Measurements from ENCODE around the gene KIAA1614.
"Not testable (repeated sequence)": the region's sequence is repeated elsewhere in the genome, so short reads cannot be mapped to it uniquely, and the experiment has no call there.

The KIAA1614 gene

DNA sequence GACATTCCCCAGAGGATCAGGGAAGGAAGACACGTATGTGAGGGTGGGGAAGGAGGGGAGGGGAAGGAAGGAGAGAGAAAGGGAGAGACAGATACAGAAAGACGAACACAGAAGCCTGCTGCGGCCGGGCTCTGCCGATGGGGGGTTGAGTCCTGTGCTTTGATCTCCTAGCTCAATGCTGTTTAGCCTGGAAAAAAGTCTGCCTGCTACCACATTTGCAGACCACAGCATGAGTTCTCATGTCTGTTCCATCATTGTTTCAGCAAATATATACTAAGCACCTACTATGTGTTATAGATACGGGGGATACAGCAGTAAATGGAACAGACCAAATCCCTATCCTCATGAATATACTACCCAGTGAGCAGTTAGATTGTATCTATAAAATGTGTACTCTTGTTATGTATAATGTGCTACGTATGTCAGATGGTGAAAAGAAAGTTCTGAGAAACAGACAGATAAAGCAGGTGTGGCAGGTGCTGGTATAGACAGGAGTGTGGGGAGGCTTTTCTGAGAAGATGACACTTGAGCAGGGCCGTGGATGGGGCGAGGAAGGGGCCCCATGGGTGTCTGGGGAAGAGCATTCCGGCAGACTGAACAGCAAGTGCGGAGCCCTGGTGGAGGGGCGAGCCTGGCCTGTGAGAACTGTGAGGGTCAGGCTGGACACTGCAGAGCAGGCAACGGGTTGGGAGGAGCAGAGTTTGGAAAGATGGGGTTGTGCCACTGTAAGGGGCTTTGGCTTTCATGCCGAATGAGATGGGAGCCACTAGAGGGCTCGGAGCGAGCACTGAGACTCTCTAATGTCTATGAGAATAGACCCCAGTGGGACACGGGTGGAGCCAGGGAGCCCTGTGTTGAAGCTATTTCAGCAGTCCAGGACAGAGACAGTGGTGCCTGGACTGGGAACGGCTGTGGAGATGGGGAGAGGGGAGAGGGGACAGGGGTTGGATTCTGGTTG lies 34.1 kb downstream of the KIAA1614 start:
- DNase-seq = no peak

DNA sequence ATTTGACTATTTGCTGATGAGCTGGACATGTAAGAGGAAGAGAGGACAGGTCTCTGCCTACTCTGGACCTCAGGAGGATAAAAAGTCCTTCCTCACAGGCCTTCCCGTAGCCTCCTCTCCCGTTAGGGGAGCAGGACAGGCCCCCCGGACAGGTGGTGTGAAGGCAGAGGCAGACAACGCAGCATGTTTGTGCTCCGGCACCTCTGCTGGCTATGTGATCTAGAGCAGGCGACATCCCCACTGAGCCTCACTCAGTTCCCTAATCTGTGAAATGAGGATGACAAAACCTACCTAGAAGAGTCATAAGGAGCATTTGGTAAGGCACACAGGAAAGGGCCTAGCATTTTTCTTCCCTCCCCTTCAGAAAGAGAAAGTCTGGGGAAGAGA lies 34.8 kb downstream of the KIAA1614 start:
- DNase-seq = no peak

DNA sequence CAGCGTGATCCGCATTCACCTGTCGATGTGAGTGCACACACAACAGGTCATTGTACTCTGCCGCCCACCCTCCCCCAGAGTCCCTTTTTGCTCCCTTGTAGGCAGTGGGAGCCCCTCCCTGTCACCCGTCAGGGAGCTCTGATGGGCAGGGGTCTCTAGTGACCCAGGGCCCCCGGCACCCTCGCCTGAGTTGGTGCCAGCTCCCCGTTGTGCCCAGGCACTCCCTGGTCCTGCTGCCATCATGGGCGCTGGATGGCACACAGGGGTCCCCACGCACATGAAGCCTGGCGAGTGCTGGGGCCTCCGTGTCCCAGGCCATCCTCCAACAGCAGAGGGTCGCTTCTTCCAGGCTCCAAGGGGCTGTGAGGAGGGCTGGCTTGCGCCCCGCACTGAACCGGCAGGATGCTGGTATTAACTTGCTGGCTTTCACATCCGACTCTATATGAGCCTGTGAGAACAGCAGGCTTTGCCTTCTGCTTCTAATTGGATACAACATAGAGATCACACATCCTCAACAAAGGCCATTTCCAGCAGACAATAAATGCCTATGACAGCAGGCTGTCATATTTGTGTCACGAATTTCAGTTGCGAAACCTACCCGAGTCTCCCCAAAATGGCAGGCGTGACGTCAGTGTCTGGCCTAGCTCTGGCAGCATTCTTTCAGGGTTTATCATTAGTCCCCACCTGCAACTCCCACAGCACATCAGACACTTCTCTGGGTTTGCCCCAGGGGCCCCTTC lies 35.4 kb downstream of the KIAA1614 start:
- no peak for DNase-seq

DNA sequence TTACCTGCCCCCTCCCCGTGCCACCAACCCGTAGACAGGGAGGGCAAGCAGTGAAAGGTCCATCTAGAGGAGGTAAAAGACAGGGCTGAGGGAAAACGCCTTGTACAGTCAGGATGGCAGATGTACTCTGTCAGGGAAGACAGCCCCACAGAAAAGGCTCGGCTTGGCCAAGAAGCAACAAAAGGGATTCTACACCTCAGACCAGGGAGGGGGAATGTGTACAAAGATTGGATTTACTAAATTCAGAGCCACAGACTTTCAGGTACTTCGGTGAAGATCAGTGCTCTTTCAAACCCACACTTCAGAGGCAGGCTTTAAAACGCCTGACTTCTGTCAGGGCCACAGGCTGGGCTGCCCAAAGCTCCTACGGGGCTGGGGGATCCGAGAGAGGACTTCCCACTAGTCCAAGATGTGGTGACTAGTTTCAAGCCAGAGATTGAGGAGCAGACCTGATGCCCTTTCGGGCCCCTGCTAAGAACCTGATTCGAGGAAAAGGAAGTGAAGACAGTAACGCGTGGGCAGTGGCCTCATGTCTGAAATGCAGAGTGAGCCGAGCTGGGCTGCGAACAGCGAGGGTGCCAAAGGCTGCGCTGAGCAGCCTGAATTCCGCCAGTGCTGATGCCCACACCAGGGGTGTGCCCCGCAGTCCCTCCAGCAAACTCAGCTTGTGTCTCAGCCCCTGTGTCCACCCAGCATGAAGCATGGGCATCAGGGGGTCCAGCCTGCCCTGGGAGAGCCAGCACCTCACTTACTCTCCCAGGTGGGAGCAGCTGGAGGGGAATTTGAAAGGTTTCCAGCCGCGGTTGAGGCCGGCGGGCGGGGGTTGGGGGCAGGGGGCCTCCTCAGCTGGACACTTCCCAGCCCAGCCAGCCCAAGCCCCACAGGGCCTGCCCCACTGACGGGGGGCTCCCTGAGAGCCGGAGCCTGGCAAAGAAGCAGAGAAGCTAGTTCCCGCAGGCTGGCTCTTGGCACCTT lies 36.2 kb downstream of the KIAA1614 start:
- no peak for DNase-seq

DNA sequence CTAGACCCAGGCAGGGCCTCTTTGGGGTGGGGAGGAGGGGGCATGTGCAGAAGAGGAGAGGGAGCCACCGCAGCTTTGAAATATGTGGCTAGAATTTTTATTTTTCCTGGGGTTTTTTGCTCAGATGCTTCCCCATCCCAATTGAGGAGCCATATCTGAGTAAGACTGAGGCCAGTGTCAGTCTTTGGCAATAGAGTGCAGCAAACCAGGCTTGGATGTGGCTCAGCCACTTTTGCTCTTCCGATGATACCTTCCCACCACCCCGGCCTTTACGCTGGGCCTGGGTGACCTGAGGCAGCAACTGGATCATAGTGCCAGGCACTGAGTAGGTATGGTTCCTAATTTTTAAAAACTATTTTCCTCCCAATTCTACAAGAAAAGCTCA lies 36.9 kb downstream of the KIAA1614 start:
- no peak for DNase-seq

DNA sequence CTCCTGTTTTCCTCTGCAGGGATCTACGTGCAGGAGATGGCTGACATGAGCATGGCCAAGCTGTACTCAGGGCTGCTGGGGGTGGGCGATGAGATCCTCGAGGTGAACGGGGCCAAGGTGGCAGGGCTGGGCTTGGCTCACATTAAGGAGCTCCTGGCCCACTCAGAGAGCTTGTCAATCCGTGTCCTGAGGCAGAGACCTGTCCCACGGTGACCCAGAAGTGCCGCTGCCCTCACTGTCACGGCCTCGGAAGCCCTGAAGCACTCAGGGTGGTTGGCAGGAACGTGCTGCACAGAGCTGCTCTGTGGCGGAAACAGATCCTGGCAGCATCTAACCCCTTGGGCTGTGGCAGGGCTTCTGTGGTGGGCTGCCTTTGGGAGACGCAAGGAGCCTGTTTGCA lies 37.6 kb downstream of the KIAA1614 start:
- DNase-seq = no peak

DNA sequence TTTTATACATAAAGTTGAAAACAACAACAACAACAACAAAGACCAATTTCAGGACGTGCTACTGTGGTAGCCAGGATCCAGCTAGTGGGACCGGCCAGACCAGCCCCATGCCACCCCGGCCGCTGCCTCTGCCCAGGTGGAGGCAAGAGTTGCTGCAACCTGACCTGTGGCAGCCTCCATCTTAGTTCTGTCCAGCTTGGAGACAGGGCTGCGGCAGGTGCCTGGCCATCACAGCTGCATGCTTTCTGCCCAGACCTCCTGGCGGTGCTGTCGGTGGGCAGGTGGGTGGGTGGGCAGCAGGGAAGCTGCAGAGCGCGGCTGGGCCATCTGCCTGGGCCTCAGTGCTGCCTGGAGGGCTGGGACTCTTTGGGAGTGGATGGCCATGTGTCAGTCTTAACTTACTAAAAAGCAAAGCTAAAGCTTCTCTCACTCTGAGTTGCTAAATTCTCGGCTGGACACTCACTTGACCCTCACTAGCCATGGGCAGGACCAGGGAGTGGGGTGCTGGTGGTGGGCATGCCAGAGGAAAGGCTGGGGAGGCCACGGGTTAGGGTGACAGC lies 38.6 kb downstream of the KIAA1614 start:
- no peak for DNase-seq

DNA sequence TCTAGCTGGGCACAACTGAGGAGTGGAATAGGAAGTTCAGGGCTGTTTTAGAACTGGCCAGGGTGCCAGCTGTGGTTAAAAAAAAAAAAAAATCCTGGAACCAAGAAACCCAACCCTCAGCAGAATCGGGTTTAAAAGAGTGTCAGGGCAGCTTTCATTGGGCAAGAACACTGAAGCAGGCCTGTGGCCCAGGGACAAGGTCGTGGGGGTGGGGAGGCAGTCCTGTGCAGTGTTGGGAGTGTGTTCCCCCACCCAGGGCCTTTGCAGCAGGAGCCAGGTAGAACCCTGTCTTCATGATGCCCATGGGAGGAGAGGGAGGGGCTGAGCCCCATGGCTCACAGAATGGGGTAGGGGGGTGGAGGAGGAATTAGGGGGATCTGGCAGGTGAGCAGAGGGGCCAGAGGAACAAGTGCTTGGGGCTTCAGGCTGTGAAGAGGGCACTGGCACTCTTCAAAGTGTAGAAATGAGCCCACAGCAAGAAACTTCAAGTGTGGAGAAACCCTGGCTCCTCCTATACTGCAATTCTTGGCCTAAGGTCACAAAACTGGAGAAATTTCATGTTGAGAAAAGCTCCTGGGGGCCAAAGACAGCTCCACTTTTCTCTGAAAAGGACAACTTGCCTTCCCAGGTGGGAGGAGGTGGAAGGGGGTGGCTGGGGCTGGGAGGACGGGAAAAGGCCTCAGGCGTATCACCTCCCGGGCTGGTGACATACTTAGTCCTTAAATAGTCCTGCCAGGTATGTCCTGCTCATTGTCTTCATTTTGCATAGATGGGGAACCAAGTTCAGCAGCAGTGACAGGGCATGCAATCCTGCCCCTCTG lies 39.3 kb downstream of the KIAA1614 start:
- DNase-seq = no peak

DNA sequence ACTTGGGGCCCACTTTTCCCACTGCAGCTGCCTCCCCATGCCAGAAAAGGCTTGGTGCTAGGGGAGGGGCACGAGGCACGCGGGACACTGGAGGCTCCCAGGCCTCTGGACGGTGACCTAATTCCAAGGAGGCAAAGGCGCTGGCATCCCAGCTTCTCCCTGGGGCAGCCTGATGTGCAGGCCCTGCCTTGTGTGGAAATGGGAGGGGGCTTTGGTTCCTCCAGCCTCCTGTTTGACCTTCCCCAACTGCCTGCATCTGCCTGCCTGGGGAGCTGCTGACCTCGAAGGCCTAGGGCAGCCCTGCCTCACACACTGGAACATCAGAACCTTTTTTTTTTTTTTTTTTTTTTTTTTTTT lies 39.9 kb downstream of the KIAA1614 start:
- no peak for DNase-seq

DNA sequence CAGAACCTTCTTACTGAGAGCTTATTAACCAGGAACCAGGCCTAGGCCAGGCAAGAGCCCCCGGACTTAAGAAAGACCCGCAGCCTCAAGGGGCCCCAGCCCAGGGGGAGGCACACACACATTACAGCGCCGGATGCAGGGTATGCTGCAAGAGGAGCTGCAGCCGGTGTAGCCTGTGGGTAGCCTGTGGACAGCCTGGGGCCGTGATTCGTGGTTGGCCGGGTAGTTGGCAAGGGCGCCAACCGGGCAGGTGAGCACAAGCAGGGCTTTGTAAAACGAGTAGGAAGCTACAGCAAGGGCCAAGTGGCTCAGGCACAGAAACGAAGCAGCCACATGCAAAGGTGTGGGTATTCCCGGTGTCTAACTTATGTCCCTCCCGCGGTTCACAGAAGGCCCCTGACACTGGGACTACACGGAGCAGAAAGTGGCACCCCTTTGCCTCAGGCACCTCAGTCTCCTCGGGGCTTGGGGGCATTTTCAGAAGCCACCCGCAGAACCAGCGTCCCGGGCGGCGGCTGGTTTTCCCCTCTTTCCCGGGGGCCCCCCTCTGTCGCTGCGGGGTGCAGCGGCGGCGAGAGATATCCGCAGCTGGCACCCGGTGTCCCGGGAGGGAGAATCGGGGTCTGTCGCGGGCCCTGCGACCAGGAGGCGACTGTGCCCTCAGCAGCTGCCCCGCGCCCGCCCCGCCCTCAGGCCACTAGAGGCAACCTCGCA lies 40.8 kb downstream of the KIAA1614 start:
- DNase-seq = no peak

DNA sequence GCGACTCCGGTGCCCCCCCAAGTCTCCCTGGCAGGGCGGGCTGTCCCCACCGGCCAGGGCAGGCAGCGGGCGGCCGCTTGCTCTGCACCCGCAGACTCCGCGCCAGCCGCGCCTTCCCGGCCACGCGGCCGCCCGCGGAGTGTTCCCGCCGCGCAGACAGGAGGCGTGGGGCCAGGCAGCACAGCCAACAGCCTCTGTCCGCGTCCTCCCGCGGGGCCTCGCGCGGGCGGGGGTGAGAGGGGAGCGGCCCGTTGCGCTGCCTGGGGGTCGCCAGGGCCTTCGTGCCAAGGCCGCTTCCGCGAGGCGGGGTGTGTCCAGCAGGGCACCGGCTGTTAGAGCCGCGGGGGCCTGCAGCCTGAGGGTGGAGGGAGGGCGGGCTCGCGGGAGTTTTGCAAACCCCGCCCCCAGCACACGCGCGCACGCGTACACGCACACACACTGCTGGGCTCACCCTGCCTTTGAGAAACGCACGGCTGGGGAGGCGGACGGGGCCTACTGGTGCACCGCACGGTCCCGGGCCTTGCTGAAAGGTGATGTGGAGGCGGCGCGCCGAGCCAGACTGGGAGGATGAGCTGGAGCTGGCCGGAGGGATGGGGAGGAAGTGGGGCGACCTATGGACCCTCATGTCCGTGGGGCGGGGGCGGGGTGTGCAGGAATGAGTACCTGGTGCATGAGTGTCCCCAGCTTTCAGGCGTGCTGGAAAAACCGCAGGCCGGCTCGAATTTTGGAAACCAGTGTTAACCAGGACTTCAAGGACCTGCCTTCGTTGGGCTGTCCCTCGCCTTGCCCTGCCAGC lies 41.5 kb downstream of the KIAA1614 start:
- DNase-seq = peak; percentile 70

DNA sequence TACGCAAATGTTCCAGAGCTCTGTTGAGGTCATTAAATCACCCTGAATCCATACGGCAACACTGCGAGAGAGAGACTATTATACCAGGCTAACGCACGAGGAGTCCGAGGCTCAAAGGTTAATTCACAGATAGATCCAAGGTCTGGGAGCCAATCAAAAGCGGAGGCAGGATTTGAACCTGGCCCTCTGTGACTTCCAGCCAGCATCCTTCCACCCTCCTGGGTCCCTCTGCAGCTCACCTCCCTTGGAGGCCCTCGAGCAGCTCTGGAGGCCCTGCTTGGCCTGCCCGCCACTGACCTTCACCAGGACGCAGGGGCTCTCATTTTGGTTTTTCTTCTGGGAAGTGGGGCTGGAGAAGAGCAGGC lies 42.1 kb downstream of the KIAA1614 start:
- DNase-seq = no peak

DNA sequence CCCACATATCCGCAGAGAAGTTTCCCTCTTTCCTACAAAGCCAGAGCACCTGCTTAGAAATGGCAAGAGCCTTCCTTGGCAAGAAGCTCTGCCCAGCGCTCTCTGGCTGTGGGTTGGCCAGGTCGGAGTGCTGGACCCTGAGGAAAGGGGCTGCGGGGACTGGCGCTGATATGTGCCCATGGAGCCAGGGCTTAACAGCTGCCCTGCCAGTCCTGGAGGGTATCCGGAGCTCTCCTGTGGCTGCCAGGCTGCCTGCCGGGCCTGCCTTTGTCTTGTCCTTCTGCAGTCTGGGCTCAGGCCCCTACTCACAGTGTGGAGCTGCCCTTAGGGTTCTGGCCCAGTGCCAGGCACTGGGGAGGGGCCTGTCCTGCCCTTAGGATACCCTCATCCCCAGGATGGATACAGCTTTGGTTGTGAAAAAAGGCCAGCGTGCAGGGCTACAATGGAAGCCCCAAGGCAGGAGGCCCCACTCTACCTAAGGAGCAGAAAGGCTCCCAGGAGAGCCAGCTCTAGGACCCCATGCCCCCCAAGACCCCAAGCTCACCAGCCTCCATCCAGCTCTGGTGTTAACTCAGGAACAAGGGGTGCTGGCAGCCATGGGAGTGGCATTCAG lies 43.4 kb downstream of the KIAA1614 start:
- DNase-seq = no peak

DNA sequence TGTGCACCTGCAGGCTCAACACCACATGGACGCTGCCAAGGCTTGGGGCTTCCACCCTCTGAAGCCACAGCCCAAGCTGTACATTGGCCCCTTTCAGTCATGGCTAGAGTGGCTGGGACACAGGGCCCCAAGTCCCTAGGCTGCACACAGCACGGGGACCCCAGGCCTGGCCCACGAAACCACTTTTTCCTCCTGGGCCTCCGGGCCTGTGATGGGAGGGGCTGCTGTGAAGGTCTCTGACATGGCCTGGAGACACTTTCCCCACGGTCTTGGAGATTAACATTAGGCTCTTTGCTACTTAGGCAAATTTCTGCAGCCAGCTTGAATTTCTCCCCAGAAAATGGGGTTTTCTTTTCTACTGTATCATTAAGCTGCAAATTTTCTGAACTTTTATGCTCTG lies 46.9 kb downstream of the KIAA1614 start:
- not testable (repeated sequence) for DNase-seq

DNA sequence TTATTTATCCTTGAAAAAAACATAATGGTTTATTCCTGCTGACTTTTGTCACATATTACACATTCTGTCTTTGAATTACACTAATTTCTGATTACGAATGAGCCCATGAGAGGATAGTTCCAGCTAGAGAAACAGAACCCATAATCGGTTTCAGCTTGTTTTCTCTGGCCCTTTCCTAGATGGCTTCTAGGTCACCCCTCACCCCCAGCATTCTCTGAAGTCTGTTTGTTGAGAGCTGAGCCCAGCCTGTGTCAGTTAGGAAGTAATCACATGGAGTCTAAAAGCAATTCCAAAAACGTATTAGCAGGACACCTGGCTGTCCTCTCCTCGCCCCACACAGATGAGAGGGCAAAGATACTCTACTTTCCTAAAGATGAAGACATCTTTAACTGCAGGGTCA lies 48.9 kb downstream of the KIAA1614 start:
- no peak for DNase-seq

DNA sequence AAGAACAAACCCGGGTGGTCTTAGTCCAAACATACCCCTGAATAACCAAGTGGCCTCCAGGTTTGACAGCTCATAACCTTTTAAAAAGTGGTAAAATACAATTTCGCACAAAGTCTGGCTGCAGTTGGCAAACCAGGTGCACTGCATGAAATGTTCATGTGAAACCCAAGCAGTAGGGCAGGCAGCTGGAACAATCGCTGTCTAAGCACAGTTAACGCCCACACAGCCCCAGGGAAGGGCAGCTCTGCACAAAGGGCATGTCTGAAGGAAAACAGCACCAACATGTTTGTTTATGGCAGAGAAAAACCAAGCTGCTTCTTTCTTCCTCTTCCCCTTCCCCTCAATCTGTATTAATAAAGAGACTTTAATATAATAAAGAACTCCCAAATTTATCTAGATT lies 49.5 kb downstream of the KIAA1614 start:
- no peak for DNase-seq

DNA sequence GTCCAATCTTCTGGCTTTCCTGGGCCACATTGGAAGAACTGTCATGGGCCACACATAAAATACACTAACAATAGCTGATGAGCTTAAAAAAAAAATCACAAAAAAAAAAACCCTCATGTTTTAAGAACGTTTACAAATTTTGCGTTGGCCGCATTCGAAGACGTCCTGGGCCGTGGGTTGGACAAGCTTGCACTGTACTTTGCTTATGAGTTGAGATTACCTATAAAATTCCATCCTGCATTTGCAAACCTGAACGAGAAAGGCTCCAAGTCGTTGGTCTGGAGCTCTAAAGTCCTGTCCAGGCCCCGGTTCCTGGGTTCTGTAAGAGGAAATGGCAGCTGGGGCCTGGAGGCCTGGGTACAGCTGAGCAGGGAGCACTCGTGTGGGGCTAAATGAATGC lies 51.4 kb downstream of the KIAA1614 start:
- no peak for DNase-seq

DNA sequence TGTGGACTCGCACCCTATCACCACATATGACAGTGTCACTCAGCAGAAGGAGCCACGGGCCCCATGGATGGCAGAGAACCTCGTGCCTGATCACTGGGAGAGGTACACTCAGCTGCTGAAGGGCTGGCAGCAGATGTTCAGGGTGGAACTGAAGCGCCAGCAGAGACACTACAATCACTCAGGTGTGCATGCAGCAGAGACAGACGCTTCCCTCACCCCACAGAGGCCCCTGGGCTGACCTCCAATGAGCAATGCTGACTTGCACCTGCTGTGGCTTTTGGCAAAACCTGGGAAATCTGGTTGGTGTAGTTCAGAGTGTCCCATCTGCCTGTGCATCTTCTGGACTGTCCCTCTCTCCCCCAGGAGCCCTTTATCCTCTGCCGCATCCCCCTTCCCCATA lies 51.9 kb downstream of the KIAA1614 start:
- DNase-seq = no peak

DNA sequence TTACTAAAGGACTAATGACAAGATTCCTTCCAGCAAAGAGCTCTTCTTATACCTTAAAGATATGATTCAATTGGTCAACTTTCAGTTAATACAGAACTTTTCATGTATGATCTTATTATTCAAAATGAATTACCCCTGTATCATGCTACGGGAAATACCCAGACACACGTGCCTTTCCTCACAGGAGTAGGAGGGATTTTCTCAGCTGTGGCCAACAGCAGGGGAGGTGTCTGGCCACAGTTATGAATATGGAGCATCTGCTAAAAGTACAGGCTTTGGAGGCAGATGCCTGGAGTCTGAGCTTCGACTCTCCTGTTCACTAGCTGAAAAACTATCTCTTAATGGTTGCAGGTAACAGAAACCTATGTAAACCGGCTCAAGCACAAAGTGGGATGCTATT lies 53.6 kb downstream of the KIAA1614 start:
- no peak for DNase-seq

All from CD4-positive, alpha-beta T cell treated with Interleukin-21 for 1 hour (primary cell).